22Rv1 (cell line): ENCODE measurements around the gene RIMKLB.

Experiments used
- ZFX ChIP-seq: fragments of 450-650 bp; IDR thresholded peaks from 2 replicates; pipeline ENCODE4 v1.6.1; 2017; ENCODE audit warnings: antibody characterized with exemption, borderline replicate concordance
- TF ChIP-seq, protein P1 (sequence below): fragments of 450-650 bp; IDR thresholded peaks from 2 replicates; pipeline ENCODE4 v1.5.1; 2017; ENCODE audit warnings: mild to moderate bottlenecking

DNA sequence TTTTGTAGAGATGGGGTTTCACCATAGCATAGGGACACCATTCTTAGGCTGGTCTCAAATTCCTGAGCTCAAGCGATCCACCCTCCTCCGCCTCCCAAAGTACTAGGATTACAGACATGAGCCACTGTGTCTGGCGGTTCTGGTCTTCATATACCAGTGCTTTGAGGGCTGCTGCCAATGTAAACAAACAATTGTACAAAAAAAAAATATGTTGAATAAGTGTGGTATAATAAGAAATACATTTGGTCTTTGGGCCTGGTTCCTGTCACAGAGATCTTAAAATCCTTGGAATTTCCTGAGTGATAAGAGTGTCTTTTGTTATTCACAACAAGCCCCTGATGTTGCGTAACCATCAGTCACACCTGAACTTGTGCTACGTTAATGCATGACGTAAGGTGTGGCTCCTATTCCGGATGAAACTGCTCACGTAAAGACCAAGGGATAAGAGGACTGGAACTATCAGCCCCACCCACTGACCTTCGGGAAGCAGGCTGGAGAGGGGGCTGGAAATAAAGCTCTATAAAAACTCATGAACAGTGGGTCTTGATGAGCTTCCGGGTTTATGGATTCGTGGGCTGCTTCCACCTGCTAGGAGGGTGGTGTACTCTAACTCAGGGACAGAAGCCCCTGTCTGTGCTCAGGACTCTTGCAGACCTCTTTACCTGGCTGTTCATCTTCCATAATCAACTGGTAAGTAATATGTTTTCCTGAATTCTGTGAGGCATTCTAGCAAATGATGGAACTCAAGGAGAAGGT lies 16.5 kb upstream of the RIMKLB start:
- TF ChIP-seq, protein P1, sequence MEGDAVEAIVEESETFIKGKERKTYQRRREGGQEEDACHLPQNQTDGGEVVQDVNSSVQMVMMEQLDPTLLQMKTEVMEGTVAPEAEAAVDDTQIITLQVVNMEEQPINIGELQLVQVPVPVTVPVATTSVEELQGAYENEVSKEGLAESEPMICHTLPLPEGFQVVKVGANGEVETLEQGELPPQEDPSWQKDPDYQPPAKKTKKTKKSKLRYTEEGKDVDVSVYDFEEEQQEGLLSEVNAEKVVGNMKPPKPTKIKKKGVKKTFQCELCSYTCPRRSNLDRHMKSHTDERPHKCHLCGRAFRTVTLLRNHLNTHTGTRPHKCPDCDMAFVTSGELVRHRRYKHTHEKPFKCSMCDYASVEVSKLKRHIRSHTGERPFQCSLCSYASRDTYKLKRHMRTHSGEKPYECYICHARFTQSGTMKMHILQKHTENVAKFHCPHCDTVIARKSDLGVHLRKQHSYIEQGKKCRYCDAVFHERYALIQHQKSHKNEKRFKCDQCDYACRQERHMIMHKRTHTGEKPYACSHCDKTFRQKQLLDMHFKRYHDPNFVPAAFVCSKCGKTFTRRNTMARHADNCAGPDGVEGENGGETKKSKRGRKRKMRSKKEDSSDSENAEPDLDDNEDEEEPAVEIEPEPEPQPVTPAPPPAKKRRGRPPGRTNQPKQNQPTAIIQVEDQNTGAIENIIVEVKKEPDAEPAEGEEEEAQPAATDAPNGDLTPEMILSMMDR: no peak
- no peak for TF ChIP-seq ZFX
